ENCODE measurements around the gene FAM78A. TPM values are rescaled to one million over a fixed set of nuclear protein-coding genes. Genes with fewer than 3 reads are reported as not detected.

The FAM78A gene
- total RNA-seq, 3 donors from 2014 or later (not counting 1 experiment from before 2014, with no cell fraction given) = 57.6 to 91.7 (median 88.3) TPM

GRCh38 chr9:131259432-131259898 lies 16.8 kb downstream of the FAM78A start:
- intact Hi-C loops (cut with micrococcal nuclease) = loop anchor here (10.0 kb wide), 2 partner anchors 475 to 1885 kb away; no protein-coding TSS in a partner anchor
- Histone ChIP-seq H3K27ac (ENCODE audit: low read length) (no peak overlapping the region), H3K4me3 (ENCODE audit: low read length) (no peak overlapping the region), H3K36me3 (ENCODE audit: control insufficient read depth, insufficient read depth, low read length) (peaks cover 64% of the 10 kb centered on the region), H3K27me3 (ENCODE audit: control insufficient read depth, insufficient read depth, low read length) (no peaks in the 10 kb centered on the region), H3K4me1 (ENCODE audit: control insufficient read depth, insufficient read depth, low read length) (peaks cover 75% of the 10 kb centered on the region), H3K9me3 (ENCODE audit: control insufficient read depth, insufficient read depth, low read length) (no peaks in the 10 kb centered on the region)
- 95% methylated on average over 12 of the region's 12 CpGs for WGBS (ENCODE audit: insufficient coverage)
- TF ChIP-seq CTCF (IDR thresholded peaks at IDR 0.05) = no peak
- H3K27me3 Mint-ChIP-seq (ENCODE audit: low read depth in 2 of 2) = no peaks in the 10 kb centered on the region
- peaks cover 8% of the 10 kb centered on the region for H3K36me3 Mint-ChIP-seq
- no peaks in the 10 kb centered on the region for H3K9me3 Mint-ChIP-seq
- H3K4me3 Mint-ChIP-seq = no peak overlapping the region
- peak overlapping the region; percentile 33 to 64 for H3K27ac Mint-ChIP-seq
- H3K4me1 Mint-ChIP-seq = peaks cover 38 to 51% of the 10 kb centered on the region in 2 donors
- no peak for DNase-seq
- ATAC-seq = no peak

- intact Hi-C loops (cut with micrococcal nuclease) = loop anchor here (10.0 kb wide), 2 partner anchors 476 to 1886 kb away; no protein-coding TSS in a partner anchor
- Histone ChIP-seq H3K27me3 (ENCODE audit: control insufficient read depth, insufficient read depth, low read length) (no peaks in the 10 kb centered on the region), H3K36me3 (ENCODE audit: control insufficient read depth, insufficient read depth, low read length) (peaks cover 58% of the 10 kb centered on the region)
Measured at GRCh38 chr9:131258698-131259431, 17.4 kb downstream of the FAM78A start.

GRCh38 chr9:131258186-131258585 lies 18.1 kb downstream of the FAM78A start:
- peaks cover 8% of the 10 kb centered on the region for H3K36me3 Mint-ChIP-seq
- no peaks in the 10 kb centered on the region for H3K27me3 ChIP-seq (ENCODE audit: control insufficient read depth, insufficient read depth, low read length)
- no peaks in the 10 kb centered on the region for H3K9me3 ChIP-seq (ENCODE audit: control insufficient read depth, insufficient read depth, low read length)
- no peaks in the 10 kb centered on the region for H3K27me3 Mint-ChIP-seq (ENCODE audit: low read depth in 2 of 2)
- no peak overlapping the region for H3K4me3 ChIP-seq (ENCODE audit: low read length)
- WGBS (ENCODE audit: insufficient coverage) = 88% methylated on average over 14 of the region's 15 CpGs
- H3K4me1 Mint-ChIP-seq = peaks cover 34 to 49% of the 10 kb centered on the region in 2 donors
- H3K9me3 Mint-ChIP-seq = no peaks in the 10 kb centered on the region
- peaks cover 55% of the 10 kb centered on the region for H3K36me3 ChIP-seq (ENCODE audit: control insufficient read depth, insufficient read depth, low read length)
- peak overlapping the region; percentile 95 to 99 for H3K27ac Mint-ChIP-seq
- no peak for DNase-seq
- intact Hi-C loops (cut with micrococcal nuclease) = loop anchor here (10.0 kb wide), 2 partner anchors 477 to 1887 kb away; no protein-coding TSS in a partner anchor
- peak overlapping the region; percentile 92 for H3K27ac ChIP-seq (ENCODE audit: low read length)
- TF ChIP-seq CTCF (IDR thresholded peaks at IDR 0.05) = no peak
- no peak for ATAC-seq
- H3K4me3 Mint-ChIP-seq = peak overlapping the region; percentile 35
- H3K4me1 ChIP-seq (ENCODE audit: control insufficient read depth, insufficient read depth, low read length) = peaks cover 76% of the 10 kb centered on the region

More at GRCh38 chr9:131258698-131259431, 17.4 kb downstream of the FAM78A start:
- DNase-seq (no peak), ATAC-seq (no peak)
- no peak overlapping the region for H3K4me3 ChIP-seq (ENCODE audit: low read length)
- WGBS (ENCODE audit: insufficient coverage) = 88% methylated on average over 25 of the region's 25 CpGs
- Mint-ChIP-seq H3K9me3 (no peaks in the 10 kb centered on the region), H3K36me3 (peaks cover 8% of the 10 kb centered on the region), H3K4me3 (no peak overlapping the region), H3K27ac (peak overlapping the region; percentile 64 to 99), H3K27me3 (ENCODE audit: low read depth in 2 of 2) (no peaks in the 10 kb centered on the region), H3K4me1 (peaks cover 35 to 49% of the 10 kb centered on the region in 2 donors)
- no peaks in the 10 kb centered on the region for H3K9me3 ChIP-seq (ENCODE audit: control insufficient read depth, insufficient read depth, low read length)
- no peak for TF ChIP-seq CTCF (IDR thresholded peaks at IDR 0.05)
- no peak overlapping the region for H3K27ac ChIP-seq (ENCODE audit: low read length)
- H3K4me1 ChIP-seq (ENCODE audit: control insufficient read depth, insufficient read depth, low read length) = peaks cover 75% of the 10 kb centered on the region
